NCI-H2227 (cell line): Measurements from ENCODE around the gene LPP.

Source experiments
- DNase-seq: peaks from one replicate; lab custom pipeline; 2025; ENCODE audit not compliant: unreplicated experiment; lab: John Stamatoyannopoulos, UW

Gene LPP

DNA sequence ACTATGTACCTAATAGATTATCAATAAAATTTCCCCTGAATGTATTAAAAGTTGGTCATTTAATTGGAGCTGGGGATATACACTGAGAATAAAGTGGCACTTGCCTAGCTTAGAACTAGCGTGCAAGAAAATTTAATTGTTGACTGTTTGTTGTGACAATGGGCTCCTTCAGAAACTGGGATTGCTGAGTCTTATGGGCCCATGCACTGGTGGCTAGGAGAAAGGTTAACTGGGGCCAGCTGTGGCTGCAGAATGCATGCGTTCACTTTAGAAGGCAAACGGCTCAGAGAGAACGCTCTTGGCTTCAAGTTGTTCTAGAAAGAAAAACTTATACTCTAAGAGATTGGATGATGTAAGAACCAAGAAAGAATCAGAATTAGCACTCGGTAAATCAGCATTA, 18.7 kb upstream of the LPP start:
- DNase-seq = no peak

- DNase-seq = no peak
Measured at GRCh38 chr3:188137051-188137450, 16.9 kb upstream of the LPP start.

DNA sequence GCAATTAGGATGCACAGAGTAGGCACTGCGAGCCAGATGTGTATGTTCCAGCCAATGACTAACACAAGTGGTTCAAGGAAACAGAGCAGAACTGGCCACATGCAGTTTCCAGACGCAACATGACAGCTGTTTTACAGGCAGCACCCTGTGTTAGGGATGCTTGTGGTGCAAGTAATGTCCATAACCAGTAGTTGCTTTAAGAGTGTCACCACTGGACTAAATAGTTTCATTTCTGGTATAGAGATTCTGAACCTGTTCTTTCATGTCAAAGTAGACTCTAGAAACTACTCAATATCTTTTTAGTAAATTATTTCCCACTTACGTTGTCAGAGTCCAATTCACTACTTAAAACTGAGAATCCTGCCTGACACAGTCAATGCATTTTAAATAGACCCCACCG, 14.5 kb upstream of the LPP start:
- DNase-seq = no peak

DNA sequence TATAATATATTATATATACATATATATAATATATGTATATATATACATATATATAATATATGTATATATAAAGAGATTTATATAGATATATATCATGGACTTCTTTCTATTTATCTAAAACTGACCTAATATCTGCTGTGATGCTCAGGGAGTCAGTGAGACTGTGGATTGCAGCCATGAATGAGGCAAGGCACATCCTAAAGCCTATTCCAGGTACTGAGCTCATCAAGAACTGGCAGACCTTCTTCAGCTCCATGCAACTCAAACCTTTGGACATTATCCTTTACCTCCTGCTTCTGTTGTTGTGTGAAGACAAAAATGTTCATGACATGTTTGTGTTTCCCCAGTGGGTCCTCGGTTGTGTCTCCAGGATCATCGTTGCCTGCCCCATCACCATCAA, 7.7 kb upstream of the LPP start:
- DNase-seq = no peak

DNA sequence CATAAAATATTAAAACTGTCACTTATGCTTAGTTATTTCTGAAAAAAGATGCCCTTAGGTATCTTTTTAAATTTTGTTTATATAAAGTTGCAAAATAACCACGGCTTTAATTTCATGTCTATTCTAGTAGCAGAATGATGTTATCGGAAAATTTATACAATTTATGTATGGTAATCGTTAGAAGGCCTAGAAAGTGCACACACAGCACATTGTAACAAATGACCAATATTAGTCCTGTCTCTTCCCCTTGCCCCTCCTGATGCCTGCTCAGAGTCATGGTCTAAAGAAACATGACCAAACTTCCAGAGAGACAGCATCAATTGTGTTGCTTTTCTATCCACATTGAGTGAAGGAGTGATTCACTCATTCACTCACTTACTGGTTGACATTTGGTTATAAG, 6.2 kb upstream of the LPP start:
- no peak for DNase-seq

DNA sequence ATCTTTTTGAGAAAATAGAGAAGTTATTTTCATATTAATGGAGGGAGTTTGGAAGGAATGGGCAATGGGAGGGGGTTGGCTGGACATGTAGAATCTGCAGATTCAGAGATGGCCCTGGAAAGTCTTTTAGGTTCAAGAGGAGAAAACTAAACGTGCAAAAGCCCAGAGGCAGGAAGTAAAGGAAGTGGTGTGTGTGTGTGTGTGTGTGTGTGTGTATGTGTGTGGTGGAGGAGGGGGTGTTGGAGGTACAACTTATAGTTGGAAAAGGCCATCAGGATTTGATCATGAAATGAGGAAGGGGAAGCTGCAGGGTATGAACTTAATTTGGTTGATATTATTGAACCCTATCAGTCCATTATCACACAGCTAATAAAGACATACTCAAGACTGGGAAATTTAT, 5.6 kb upstream of the LPP start:
- no peak for DNase-seq

GRCh38 chr3:188149587-188149986, 4.4 kb upstream of the LPP start:
- no peak for DNase-seq

- no peak for DNase-seq
Measured at GRCh38 chr3:188150982-188151381, 3.0 kb upstream of the LPP start.

DNA sequence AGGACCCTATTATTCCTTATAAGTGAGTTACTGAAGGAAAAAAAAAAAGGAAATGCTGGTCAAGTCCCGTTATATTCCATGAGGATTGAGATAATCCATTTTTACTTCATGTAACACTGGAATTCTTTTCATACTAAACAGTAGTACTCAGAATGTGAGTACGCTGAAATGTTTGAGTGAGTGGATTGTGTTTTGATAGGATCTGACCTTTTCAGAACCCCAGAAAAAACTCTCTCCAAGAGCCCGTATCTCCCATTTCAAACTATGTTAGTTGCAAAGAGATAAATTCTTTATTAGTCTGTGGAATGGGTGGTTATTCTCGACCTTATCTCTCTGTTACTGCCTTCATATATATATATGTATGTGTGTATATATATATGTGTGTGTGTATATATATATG, 2.5 kb upstream of the LPP start:
- no peak for DNase-seq

- DNase-seq = peak; percentile 26
Measured at GRCh38 chr3:188152660-188153436, 1.1 kb upstream of the LPP start.

DNA sequence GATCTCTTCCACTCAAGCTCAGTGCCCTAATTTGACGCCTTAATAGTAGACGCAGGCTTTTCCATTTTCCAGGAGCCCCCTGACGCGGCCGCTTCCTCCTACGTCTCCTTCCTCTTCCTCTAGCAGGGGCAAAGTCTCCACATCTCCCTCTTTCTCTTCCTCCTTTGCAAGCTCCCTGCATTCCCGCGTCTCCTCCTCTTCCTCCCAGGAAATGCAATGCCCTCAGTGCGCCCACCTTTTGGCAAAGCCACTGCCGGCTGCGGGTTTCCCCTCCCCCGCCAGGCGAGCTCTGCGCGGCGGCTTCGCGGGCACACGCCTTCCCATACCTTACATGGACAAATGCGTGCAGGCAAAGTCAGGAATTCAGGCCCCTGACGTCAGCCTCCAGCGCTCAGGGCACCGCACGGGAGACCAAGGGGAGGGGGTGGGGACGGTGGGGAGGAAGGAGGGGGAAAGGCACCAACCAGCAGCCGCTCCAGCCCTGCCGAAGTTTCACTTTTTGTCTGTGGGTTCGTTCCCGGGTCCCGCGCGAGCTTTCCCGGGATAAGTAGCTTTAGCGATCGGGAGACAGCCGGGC, 432 bp upstream of the LPP start:
- DNase-seq = peak; percentile 66

DNA sequence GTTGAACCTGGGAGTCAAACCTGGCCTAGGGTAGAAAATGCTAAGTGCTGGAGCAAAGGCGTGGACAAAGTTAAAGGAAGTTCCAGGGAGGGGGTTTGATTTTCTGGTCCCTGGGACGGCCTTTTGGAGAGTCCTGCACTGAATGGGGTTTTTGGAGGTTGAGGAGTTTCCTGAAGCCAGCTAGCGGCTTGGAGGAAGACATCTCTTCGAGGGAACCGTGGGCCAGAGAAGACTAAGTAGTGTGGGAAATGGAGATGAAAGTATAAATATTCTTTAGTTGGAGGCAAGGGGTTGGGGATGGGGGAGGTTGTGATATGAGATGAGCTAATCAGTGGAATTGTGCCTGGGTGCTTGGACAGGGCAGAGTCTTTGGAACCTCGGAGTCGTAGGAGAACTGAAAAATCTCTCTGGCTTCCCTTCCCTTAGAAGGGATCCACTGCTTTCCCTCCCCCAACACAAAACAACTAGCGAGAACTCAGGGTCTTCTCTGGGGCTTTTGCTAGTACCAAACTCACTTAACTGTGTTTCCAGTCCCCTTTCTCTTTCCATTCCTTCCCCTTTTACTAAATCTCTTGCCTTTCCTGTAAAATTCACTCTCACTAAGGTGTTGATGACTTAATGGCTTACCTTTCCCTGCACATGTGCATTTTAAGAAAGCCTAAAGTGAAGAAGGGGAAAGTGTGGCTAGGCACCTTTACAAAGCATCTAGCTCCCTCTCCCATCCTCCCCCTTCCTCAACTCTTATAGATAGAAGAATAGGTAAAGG, 1.0 kb downstream of the LPP start:
- DNase-seq = no peak

DNA sequence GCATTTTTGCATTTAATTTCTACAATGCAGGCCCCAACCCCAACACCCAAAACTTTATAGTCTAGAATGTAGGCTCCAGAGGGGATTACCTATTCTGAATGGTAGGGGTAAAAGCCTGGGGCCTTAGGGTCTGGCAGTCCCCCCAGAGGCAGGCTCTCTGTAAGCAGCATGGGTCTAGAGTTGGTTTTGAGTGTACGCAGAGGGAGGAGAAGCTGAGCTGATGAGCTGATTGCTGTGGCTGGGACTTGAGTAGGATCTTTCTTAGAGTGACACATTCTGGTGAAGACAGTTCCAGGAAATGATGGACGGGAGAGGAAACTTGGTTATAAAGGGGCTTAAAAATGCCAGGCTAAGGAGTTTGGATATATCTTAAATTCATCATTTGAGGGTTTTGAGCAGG, 2.1 kb downstream of the LPP start:
- no peak for DNase-seq

GRCh38 chr3:188157407-188157806, 3.5 kb downstream of the LPP start:
- no peak for DNase-seq

- no peak for DNase-seq
Measured at GRCh38 chr3:188157971-188158370, 4.0 kb downstream of the LPP start.

DNA sequence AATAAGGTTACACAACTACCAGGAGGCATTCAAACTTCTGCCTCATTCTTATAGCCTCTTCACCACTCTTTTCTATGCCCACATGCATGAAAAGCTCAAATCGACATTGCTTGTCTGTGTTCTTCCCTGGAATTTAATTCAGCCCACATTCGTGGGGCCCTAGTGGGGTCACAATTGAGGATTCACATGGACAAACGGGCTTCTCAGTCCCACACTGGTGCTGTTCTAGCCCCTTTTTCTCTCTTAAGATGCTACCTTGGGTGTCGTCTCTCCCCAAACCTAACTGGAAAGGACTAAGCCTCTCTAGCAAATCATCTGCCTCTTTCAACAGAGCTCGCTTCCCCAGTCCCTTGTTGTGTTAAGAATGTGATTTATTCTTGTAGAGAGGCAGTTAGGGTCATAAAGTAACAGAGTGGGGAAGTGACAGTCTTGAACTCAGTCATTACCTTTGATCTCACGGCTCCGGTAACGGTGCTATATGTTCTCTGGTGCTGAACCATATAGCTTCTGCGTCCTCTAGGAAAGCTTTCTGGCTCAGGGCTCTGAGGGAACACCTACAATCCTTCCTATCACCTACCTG, 4.9 kb downstream of the LPP start:
- no peak for DNase-seq

DNA sequence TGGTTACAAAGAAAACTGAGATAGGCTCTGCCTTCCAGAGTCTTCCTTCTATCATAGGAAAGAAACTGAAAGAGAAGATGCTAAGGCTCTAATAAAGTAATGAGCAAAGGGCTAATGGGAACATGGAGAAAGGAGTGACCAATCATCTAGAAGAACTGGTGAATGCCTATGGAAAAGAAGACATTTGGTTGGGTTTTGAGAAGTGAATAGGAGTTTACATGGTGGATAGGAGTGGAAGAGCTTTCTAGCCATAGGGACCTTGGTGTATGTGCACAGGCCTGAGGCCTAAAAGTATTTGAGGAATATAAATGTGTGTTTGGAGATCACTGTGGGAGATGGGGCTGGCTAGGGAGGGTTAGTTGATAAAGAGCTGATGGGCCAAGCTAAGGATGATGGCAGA, 6.8 kb downstream of the LPP start:
- no peak for DNase-seq

GRCh38 chr3:188164248-188164687, 10.3 kb downstream of the LPP start:
- DNase-seq = no peak

DNA sequence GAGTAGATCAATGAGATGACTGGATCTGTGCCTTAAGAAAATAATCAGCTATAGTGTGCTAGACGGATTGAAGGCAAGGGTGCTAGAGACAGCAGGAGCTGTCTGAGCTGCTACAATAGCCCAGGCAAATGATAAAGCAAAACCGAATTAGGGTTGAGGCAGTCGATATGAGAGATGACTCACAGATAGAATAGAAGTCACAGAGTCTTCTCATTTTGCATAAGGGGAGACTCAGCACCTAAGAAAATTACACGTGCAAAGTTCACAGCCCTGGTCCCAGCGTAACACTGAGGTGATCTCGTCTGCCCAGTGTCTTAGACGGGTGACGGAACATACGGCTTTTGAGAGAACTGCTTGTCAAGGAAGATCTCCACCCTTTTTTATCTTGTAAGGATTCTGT, 11.6 kb downstream of the LPP start:
- DNase-seq = no peak

DNA sequence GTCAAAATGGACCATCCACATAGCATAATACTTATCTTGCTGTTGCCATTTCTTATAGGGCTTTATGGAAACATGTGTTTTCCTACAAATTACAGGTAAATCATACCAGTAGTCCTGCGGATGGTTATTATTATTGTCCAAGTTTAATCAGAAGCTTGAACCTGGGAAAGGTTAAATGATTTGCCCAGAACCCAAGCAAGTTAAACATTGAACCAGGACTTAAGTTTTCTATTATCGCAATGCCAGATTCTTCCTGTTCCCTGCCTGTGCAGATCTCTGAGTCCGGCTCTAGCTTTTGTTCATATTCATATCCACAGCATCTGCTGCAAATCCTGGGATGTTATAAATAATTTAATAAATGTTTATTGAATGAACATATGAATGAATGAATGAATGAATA, 12.5 kb downstream of the LPP start:
- no peak for DNase-seq

- DNase-seq = no peak
Measured at GRCh38 chr3:188168186-188168585, 14.2 kb downstream of the LPP start.

DNA sequence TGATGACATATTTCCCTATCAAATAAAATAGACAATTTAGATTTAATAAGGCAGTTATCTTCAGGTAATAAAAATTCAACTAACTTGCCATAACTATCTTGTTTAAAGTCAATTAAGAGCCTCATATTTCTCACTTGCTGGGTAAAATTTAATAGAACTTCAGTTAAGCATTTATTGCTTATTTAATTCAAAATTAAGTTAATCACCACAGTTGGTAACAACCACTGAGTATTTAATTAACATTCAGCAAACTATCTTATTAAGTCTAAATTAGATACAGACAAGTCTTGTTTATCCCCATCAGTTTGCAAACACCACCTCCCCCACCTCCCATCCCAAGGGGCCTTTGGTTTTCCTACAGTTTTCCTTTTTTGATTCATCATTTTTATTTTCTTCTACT, 14.7 kb downstream of the LPP start:
- no peak for DNase-seq
